NCI-H2196 treated with DMSO at 0.1 percent for 48 hours (cell line): Measurements from ENCODE around the gene DNAJB11.
"Not testable (repeated sequence)": the region's sequence is repeated elsewhere in the genome, so short reads cannot be mapped to it uniquely, and the experiment has no call there.

Experiments used
- DNase-seq: peaks from one replicate; lab custom pipeline; 2025; ENCODE audit not compliant: unreplicated experiment; lab: John Stamatoyannopoulos, UW

Gene DNAJB11

GRCh38 chr3:186570096-186570940 lies at the start of gene DNAJB11:
TSS of gene DNAJB11 (plus strand) at chr3:186570720. CDS start at chr3:186570898, 178 bp downstream.
- peak; percentile 100 for DNase-seq

- DNase-seq: no peak
Measured at GRCh38 chr3:186520957-186521842, 49.3 kb upstream of the DNAJB11 start.

- DNase-seq: no peak
Measured at GRCh38 chr3:186523022-186523421, 47.5 kb upstream of the DNAJB11 start.

- DNase-seq: no peak
Measured at GRCh38 chr3:186523434-186523833, 47.1 kb upstream of the DNAJB11 start.

GRCh38 chr3:186524616-186525015 lies 45.9 kb upstream of the DNAJB11 start:
- DNase-seq: no peak

GRCh38 chr3:186525369-186526255 lies 44.9 kb upstream of the DNAJB11 start:
- DNase-seq: no peak

- DNase-seq: no peak
Measured at GRCh38 chr3:186526256-186526606, 44.3 kb upstream of the DNAJB11 start.

- DNase-seq: no peak
Measured at GRCh38 chr3:186529201-186529999, 41.1 kb upstream of the DNAJB11 start.

- DNase-seq: no peak
Measured at GRCh38 chr3:186530415-186530814, 40.1 kb upstream of the DNAJB11 start.

GRCh38 chr3:186531694-186532093 lies 38.8 kb upstream of the DNAJB11 start:
- DNase-seq: not testable (repeated sequence)

GRCh38 chr3:186532598-186533072 lies 37.9 kb upstream of the DNAJB11 start:
- DNase-seq: no peak

- DNase-seq: no peak
Measured at GRCh38 chr3:186534113-186534669, 36.3 kb upstream of the DNAJB11 start.

- DNase-seq: no peak
Measured at GRCh38 chr3:186536883-186537844, 33.4 kb upstream of the DNAJB11 start.

GRCh38 chr3:186538779-186539178 lies 31.7 kb upstream of the DNAJB11 start:
- no peak for DNase-seq

GRCh38 chr3:186540221-186540834 lies 30.2 kb upstream of the DNAJB11 start:
- DNase-seq: peak; percentile 84

GRCh38 chr3:186540835-186541226 lies 29.7 kb upstream of the DNAJB11 start:
- no peak for DNase-seq

GRCh38 chr3:186544281-186544680 lies 26.2 kb upstream of the DNAJB11 start, which contains the start of gene CRYGS:
TSS of gene CRYGS (minus strand) at chr3:186544380. CDS start at chr3:186544326, 54 bp downstream.
- no peak for DNase-seq

GRCh38 chr3:186549497-186549896 lies 21.0 kb upstream of the DNAJB11 start:
- DNase-seq: no peak
